NCI-H524 (cell line): ENCODE results near the gene PER2.
"Not testable (repeated sequence)": the region's sequence is repeated elsewhere in the genome, so short reads cannot be mapped to it uniquely, and the experiment has no call there.

Experiments
- DNase-seq, 2 experiments: peaks; one replicate each; lab custom pipeline; 2025; lab: John Stamatoyannopoulos, UW

Gene PER2

DNA sequence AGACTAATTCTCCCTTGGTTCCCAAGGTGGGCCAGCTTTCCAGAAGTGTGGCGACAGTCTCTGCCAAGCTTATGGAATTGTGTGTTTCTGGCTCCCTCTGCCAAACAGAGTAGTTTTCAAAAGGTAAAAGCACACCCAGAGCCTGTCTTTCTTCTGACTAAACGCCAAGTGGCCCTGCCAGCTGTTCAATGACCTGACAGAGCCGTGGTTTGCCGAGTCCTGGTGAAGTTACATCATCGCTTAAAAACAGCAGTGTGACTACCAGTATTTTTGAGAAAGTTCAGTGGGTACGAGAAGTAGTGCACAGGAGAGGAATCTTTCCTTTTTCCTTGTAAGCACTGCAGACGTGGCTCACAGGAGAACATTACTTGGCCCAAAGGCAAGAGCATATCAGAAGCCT is 1.9 kb downstream of the PER2 start:
- peak; percentile 8 to 53 for DNase-seq

DNA sequence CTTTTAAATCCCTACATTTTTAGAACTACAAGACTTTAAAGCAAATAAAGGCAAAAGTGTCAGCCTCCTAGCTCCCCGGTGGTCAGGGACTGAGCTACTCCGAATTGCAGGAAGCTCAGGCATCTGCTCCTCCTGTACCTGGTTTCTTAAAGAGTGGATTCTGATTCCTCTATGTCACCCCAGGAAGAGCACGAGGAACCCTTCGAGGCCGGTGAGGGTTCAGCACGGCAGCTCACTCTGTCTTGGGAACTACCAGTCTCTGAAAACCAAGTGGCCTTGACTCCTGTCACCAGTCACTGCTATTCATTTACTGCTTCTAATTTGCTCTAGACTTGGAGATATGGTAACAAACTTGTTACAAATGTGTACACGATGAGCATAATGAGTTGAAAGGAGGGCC is 2.3 kb downstream of the PER2 start:
- no peak for DNase-seq

DNA sequence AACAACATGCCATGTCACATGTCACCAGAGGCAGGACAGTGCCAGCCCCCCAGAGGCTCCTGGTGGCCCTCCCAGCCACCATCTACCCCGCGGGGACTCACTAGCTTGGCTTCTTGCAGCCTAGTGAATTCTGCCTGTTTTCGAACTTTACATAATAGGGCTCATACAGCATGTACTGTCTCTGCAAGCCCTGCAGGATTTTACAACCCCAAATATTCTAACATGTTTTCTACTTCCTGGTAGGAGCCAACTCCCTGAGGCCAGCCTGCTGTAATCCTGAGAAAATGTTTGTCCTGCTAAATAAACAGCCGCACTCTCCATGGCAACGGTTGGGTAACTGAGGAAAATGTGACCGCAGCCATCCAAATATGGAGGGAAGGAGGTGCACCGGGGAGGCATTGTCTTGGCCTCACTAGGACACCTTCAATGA is 2.7 kb downstream of the PER2 start:
- no peak for DNase-seq

DNA sequence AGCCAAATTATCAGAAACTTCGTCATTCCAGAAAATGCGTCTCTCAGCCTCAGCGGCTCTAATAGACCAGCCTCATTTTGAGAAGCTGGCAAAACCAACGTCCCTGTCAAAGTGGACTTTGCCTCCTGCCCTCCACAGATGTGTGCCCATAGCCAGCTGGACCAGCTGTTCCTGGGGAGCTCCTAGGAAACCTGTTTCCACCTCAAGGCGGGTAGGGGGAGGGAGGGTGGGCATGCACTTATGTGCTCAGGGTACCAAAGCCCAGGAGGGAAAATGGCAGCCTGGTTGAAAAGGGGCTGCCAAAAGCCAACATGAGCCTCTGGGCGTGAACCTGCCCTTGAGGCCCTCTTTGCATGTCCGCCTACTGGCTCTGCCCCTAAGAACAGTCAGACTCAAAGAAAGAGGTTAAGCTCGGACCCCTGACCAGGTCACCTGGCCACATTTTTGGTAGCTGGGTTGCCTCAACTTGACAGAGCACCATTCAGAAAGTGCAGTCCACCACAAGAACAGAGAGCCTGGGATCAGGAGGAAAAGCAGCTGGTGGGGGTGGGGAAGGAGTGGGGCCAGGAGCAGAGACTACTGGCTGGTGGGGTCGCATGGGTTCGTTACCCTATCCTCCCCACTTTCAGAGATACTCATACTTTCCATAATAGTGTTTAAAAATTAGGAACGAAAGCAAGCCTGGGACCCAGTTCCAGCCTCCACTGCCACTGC is 3.5 kb downstream of the PER2 start:
- no peak for DNase-seq

DNA sequence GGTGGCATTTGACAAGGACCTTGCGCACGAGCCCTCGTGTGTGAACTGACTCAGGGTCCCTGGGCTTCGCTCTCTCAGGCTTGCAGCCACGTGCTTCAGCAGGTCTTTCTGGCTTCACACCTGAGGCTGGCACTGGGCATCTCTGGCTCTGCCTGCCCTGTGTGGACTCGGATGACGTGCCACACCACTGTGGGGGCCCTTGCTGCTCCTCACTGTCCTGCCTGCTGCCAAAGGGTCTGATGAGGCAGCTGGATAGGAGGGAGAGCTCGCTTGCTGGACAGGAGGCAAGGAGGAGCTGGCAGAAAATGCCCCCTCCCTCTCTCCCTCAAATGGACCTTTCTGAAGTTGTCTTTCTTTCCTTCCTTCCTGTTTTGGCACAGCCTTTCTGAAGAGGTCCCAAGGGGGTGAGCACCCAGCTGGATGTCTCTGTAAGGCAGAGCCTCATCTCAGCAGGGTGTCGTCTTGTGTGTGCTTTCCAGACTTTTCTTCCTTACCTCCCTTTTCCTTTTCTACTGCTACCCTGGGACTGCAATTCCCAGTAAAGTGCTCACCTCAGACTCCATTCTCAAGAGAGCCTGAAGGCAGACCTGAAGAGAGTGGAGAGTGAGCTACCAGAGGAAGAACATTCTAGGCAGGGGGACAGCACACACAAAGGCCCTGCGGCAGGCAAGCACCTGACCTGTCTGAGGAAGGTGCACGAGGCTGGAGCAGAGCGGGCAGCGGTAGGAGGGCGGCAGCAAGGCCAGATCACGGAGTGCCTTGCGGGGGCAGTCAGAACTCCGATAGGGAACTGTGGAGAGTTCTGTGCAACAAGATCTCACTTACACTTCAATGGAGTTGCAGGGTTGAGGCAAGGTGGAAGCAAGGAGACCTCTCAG is 5.3 kb downstream of the PER2 start:
- DNase-seq = no peak

DNA sequence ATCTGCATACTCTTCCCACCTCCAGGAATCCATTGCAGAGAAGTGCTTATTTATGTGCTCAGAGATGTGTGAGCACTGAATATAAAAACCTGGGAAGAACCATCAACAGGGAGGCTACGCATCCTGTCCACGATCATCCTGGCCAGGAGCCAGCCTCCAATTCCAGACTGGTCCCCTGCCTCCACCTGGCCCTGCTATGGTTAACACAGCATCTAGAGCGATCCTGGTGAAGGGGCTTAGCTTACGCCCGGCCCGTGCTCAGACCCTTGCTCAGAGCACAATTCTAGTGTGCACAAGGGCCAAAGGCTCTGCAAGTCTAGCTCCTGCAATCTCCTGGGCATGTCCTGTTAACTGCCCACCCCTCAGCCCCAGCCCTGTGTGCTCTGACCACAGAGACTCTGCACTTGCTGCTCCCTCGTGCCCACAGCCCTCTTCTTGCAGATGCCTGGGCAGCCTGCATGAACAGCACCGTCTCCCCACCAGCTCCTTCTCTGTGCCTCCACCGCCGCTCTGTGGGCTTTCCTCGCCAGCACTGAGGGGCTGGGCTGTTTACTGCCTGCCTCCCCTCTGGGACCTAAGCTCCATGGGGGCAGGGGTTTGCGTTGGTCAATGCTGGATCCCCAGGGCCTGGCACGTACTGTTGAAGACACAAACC is 6.5 kb downstream of the PER2 start:
- no peak for DNase-seq

DNA sequence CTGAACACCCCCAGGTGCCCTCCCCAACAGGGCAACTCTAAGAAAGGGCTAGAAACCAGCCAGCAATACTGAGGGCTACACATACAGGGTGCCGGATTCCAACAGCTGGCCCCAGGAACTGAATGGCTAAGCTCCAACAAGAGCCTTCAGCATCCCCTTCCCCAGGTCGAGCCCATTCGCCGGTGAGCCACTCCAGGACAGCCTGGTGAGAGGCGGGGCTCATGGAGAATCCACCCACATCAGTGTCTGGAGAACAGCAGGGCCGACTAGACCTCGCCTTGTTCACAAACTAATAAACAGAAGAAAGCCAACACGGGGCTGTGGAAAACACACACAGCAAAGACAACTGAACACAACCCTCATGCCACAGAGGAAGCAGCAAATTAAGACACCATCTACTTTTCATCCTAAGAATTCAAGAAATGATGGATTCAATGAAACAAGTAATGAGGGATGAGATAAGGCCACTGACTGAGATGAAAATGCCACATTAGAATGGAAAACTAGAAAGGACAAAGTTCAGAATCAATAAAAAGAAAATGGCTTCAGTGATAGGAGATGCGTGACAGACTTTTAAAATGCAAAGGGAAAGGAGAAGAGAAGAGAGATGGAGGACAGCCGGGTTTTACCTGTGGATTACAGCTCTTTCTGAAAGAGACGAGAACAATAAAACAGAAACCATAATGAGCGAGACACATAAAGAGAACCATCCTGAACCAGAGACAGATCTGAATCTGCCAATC is 8.2 kb downstream of the PER2 start:
- no peak for DNase-seq

DNA sequence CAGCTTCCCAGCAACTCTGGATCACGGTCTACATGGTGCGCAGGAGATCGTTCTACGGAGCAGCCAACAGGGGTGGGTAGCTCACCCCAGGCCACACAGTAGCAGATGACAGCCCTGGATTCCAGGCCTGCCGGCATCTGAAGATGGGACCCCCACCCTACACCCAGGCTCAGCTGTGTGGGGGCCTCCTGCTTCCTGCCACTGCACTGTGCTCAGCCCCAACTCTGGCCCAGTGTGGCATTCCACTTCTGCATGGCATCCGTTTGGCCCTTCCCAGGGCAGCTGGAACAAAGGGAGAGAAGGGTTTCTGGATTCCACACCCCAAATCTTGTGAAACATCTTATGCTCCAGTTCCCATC is 9.1 kb downstream of the PER2 start:
- no peak for DNase-seq

DNA sequence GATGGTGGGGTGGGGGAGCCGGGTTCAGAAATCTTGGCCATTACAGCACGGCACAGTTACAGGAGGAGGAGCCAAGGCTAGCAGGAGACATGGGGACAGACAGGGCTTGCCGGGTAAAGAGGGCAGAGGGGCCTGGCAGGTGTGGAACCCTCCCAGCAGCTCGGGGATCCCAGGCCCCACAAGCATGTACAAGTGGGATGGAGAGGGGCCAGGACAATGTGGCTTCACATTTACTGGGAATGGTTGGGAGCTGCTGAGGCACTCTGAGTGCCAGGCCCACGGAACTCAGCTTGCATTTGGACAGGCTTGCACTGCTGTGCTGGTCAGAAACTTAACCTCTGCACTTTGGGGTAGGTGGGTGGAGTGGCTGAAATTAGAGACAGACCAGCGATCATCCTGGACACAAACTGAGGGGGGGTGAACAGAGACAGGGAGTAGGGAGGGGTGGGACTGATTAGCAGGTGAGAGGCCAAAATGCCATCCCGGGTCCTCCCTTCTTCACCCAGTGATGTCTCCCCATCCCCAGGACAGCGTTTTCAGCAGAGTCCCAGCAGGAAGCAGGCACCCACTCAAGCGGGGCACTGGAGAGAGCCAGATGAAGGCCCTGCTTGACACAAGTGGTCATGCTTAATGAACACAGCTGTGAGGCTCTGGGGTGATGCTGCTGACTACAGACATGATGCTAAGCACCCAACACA is 9.6 kb downstream of the PER2 start:
- peak; percentile 14 to 70 for DNase-seq

DNA sequence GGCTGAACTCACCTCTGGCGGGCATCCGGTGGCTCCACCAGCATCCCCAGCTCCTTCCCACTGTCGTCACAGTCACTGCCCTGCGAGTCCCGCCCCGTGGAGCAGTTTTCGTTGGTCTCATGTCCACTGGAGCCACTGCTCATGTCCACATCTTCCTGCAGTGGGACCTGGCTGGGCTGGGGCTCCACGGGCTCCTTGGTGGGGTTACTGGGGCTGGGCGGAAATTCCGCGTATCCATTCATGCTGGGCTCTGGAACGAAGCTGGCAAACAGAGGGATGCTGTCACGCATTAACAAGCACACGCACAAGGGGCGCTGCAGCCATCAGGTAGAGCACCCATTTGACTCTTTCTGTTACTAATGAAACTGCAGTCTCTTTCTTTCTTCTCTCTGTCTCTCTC is 10.7 kb downstream of the PER2 start:
- DNase-seq = no peak

DNA sequence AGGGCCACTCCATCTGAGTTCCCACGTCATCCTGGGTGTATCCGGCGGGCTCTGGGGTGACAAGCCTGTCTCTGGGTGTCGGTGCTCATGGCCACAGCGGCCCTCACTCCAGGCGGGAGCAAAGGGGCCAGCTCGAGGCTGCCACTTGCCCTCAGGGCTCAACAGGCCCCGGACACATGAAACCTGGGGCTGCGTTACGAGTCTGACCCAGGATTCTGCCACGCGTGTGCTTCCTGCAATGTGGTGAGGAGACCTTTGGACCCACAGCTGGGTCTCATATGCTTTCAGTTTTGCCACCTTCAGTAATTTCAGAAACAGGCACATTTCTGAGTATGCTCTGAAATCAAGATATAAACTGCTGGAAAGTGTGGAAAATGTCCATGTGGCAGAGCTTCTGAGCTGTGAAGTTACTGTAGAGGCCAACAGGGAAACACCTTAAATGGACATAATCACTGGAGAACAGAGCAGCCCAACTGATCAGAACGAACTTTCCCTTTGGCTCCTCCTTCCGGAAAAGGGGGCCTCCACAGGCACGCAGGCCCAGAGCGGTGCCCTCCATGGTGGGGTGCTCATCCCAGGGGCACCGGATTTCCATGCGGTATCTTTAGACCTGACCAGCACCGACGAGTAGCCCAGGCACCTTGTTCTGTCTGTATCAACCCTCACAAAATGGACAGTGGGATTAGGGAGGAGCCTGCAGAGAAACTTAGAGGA is 14.1 kb downstream of the PER2 start:
- no peak for DNase-seq

DNA sequence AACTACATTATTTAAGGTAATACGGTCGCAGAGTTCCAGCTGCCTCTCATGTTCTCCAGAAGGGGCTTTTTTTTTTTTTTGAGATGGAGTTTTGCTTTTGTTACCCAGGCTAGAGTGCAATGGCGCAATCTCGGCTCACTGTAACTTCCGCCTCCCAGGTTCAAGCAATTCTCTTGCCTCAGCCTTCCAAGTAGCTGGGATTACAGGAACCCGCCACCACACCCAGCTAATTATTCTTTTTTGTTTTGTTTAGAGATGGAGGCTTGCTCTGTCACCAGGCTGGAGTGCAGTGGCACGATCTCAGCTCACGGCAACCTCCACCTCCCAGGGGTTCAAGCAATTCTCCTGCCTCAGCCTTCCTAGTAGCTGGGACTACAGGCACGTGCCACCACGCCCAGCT is 15.0 kb downstream of the PER2 start:
- not testable (repeated sequence) for DNase-seq

DNA sequence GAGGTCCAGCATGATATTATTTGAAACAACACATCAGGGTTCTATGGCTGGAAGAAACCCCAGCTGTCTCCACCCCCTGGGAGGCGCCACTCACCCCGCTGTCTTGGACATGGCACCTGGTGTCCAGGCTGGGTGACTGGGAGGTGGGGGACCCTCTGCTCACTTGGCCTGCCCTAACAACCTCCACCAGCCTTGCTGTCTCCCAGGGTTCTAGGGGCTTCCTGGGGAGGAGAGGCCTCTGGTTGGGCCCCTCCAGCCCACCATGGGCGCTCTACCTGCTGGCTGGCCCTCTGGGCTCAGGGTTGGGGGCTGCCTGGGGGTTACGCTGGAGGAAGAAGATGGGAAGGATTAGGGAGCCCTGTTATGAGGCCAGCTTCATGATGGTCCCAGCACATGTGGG is 16.3 kb downstream of the PER2 start:
- DNase-seq = no peak

DNA sequence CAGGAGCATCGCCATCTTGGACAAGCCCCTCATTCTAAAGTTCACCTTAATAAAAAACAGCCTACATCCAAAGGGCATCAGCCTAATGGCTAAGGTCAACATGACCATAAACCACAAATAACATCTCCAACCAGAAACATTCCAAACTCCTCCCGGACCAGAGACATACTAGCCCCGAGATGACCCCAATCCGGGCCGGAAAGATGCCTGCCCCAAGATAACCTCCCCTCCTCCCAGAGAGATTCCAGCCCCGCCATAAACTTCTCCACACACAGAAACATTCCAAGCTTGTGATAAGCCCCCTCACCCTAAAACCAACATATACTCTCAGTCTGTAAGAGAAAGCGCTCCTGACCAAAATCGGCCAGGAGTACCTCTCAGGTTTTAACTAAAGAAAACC is 16.7 kb downstream of the PER2 start:
- DNase-seq = not testable (repeated sequence)

DNA sequence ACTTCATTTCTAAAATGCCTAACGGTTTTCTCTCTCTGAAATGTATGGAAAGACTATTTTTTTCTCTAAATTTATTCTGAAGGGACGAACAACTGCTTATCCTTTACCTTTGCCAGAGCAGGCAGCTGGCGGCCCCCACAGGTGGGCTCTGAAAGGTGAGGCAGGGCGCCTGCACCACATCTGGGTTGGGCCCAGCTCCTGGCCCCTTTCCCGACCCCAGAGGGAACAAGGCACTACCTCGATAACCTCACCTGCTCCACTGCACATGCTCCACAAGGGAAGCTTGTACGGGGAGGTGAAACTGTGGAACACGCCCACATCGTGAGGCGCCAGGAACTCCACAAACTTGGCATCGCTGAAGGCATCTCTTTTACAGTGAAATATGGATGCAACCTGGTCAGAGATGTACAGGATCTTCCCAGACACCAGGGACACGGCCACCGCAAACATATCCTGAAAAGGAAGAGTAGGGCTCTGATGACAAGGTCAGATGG is 17.3 kb downstream of the PER2 start:
- DNase-seq = no peak

DNA sequence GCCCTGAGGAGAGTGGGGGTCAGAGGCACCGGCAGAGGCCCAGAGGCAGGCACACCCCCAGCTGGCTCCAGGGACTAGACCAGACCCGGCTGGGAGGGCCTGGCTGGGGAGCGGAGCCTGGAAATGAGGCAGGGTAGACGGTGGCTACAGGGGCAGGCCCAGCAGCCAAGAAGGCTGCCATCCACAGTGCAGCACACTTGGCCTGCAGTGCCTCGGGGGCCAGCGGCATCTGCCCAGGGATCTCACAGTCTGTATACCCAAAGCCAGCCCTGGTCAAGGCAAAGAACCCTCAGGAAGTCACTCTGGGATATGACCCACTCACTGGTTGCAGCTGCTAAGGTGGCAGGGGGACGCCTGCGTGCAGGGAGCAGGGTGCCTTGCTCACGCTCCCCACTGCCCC is 17.8 kb downstream of the PER2 start:
- DNase-seq = no peak

DNA sequence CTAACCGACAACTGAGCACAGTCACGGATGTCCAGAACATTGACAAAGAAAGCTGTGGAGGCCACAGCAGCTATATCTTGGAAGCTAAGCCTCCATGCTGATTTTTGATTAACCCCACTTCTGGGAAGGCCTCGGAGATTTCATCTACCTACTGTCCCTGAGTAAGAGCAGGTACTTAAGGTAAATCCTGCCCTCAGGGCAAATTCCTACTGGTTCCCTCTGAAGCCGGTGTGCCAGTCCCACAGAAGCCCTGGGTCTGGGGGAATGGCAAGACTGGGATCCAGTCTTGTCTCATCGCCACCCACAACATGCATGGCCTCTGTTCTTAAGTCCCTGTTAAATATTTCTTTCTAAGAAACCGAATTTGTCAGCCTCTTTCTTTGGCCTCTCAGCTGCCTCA is 18.7 kb downstream of the PER2 start:
- no peak for DNase-seq

DNA sequence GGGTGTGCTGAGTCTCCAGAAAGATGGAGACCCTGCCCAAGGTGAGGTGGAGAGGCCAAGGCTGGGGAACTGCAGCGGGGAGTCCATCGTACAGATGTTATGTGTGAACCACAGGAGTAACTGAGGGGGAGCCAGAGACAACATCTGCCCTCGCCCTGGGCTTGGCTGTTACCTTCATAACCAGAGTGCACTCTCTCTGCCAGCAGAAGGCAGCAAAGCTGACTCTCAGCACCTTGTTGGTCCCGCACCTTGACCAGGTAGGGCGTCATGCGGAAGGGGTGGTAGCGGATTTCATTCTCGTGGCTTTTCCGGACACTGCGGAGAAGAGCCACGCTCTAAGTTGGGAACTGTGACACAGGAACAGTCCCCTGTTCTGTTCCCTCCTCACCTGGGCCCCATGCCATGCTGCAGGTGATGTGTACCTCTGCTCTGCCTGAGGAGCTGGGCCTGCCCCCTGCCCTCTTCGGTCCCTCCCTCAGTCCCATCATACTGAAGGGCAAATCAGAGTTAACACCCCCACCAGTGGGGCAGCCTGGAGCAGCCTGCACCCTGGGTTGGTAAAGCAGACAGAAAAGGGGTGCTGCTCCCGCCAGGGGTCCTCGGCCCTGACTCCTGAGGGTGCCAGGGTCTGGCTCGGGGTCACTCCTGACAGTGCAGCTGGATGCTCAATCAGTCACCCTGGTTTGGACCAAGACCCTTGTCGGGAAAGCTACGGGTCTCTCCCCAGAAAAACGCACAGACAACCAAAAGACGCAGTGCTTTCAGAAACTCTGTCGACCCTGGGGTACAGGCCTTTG is 20.3 kb downstream of the PER2 start:
- no peak for DNase-seq

DNA sequence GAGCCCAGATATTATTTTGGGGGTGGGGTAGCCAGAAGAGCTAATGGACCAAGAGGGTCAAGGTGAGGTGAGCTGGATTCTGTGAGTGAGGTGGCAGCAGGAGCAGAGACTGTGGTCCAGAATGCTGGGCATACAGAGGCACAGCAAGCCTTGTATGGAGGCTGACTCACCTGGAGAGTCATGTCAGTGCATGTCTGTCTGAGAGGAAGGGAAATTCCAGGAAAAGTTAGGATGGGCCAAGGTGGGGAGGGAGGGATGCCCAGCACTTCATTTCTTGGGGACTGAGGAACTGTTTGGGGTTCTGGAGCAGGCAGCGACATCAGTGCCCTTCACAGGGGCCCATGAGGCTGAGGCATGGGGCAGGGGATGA is 21.1 kb downstream of the PER2 start:
- DNase-seq = no peak

DNA sequence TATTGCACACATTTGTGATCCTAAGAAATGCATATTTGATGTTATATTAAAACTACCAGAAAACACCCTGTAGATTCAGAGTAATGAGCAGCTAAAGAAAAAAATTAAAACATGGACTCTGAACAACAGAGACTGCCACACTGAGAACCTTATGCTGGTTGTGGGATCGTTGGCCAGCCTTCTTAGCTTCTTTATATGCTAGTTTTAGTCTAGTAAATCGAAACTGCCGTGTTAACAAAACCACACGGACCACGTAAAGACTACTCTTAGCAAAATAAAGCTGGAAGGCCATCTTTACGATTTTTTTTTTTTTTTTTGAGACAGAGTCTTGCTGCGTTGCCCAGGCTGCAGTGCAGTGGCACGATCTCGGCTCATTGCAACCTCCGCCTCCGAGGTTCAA is 22.8 kb downstream of the PER2 start:
- DNase-seq = no peak
